Lung (tissue), 12 donors: ENCODE measurements around the gene MKI67. TPM values are rescaled to one million over a fixed set of nuclear protein-coding genes. Genes with fewer than 3 reads are reported as not detected.

Experiments
- ATAC-seq: fragments of 200-7000 bp; cut with Tn5 transposase; one replicate; pipeline ENCODE4 v1.9.1; 2020; ENCODE audit warnings: moderate number of reproducible peaks; ENCODE audit not compliant: insufficient read depth, low FRiP score
- DNase-seq, 3 donors: peaks; one replicate each; pipeline ENCODE4 v3.0.0-alpha.2; 2013 to 2017
- H3K27ac ChIP-seq, 2 donors: one replicate each; pipeline ENCODE4 v1.5.1; 2013; ENCODE audit warnings: mild to moderate bottlenecking in 2 of 2, moderate library complexity in 2 of 2, control low read depth in 1 of 2, inconsistent platforms in 1 of 2, low read depth in 1 of 2, low read length in 1 of 2
- H3K27me3 ChIP-seq, 3 donors: one replicate each; pipeline ENCODE4 v1.5.1; 2013; ENCODE audit warnings: low read length in 2 of 3; ENCODE audit not compliant: control insufficient read depth in 3 of 3, insufficient read depth in 3 of 3
- H3K36me3 ChIP-seq, 4 donors: one replicate each; pipeline ENCODE4 v1.5.1; 2013; ENCODE audit warnings: low read length in 4 of 4, mild to moderate bottlenecking in 1 of 4, moderate library complexity in 1 of 4; ENCODE audit not compliant: control insufficient read depth in 4 of 4, insufficient read depth in 4 of 4
- H3K4me1 ChIP-seq, 5 donors: one replicate each; pipeline ENCODE4 v1.5.1; 2013; ENCODE audit warnings: low read length in 5 of 5, mild to moderate bottlenecking in 2 of 5, moderate library complexity in 1 of 5; ENCODE audit not compliant: control insufficient read depth in 5 of 5, insufficient read depth in 5 of 5
- H3K4me3 ChIP-seq: one replicate; pipeline ENCODE4 v1.5.1; 2013; ENCODE audit warnings: mild to moderate bottlenecking, control low read depth, moderate library complexity
- H3K9ac ChIP-seq, 2 donors: one replicate each; pipeline ENCODE4 v1.5.1; 2013; ENCODE audit warnings: low read length in 2 of 2, control low read depth in 1 of 2; ENCODE audit not compliant: insufficient read depth in 1 of 2
- H3K9me3 ChIP-seq, 4 donors: one replicate each; pipeline ENCODE4 v1.5.1; 2013; ENCODE audit warnings: low read length in 3 of 4, mild to moderate bottlenecking in 1 of 4, moderate library complexity in 1 of 4; ENCODE audit not compliant: control insufficient read depth in 4 of 4, insufficient read depth in 3 of 4
- WGBS, 2 donors: extraction: QIAGEN DNeasy Blood & Tissue Kit; methylation state at CpG; one replicate each; pipeline ENCODE4 v1.1.7; 2013; 5-methylcytosine and 5-hydroxymethylcytosine counted together
- polyA plus RNA-seq, 2 donors: library from polyadenylated mRNA; stranded (reverse); fragments of 200-250 nt; gene quantifications; one replicate each; pipeline ENCODE4 v1.2.1, GENCODE V29; 2013
- total RNA-seq, 2 donors: library from RNA; depleted of rRNA in 1 of 2; stranded (reverse); fragments of >200 nt in 1 of 2; gene quantifications; one replicate each; pipeline ENCODE4 v1.2.1, GENCODE V29; 2014 to 2021
- TF ChIP-seq, protein P1 (sequence below): IDR thresholded peaks from 2 replicates; pipeline ENCODE4 v1.5.1; 2012; ENCODE audit warnings: mild to moderate bottlenecking; ENCODE audit errors: control extremely low read depth, extremely low read depth
- donor health status: control.
- donor health status: control.
- donor health status: Bipolar disorder and iron deficiency.
- donor health status: healthy.
- donor health status: DM: yes; HTN: yes; CAD: no.

Gene MKI67
- total and polyA plus RNA-seq, 4 donors, result 1.0 to 8.6 (median 2.1) TPM

DNA sequence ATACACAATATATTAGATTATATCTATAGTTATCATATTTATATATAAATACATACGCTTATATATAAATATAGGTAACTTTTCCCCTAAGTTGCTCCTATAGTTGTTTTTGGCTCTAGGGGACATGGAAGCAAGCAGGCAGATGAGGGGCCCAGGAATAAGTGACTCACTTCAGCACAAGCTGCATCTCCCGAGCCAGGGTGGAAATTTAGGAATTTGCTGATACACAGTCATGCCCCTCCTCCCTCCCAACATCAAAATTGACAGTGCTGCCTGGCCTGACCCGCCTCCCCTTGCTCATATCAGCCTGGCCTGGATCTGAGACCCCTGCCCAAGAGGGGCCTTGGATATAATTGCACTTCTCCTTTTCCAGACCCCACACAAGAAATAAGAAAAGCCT is 33.8 kb downstream of the MKI67 start:
- no peaks in the 10 kb centered on the region for H3K27me3 ChIP-seq
- DNase-seq (no peak), ATAC-seq (no peak)
- TF ChIP-seq, protein P1, sequence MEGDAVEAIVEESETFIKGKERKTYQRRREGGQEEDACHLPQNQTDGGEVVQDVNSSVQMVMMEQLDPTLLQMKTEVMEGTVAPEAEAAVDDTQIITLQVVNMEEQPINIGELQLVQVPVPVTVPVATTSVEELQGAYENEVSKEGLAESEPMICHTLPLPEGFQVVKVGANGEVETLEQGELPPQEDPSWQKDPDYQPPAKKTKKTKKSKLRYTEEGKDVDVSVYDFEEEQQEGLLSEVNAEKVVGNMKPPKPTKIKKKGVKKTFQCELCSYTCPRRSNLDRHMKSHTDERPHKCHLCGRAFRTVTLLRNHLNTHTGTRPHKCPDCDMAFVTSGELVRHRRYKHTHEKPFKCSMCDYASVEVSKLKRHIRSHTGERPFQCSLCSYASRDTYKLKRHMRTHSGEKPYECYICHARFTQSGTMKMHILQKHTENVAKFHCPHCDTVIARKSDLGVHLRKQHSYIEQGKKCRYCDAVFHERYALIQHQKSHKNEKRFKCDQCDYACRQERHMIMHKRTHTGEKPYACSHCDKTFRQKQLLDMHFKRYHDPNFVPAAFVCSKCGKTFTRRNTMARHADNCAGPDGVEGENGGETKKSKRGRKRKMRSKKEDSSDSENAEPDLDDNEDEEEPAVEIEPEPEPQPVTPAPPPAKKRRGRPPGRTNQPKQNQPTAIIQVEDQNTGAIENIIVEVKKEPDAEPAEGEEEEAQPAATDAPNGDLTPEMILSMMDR, result no peak
- no peaks in the 10 kb centered on the region for H3K9me3 ChIP-seq
- H3K27ac ChIP-seq, result no peak overlapping the region
- no peaks in the 10 kb centered on the region for H3K4me1 ChIP-seq
- H3K4me3 ChIP-seq, result no peak overlapping the region
- H3K36me3 ChIP-seq, result peaks cover 0 to 11% (median 2%) of the 10 kb centered on the region in 4 donors
- H3K9ac ChIP-seq, result no peak overlapping the region
- WGBS, 2 donors, result 90 to 91% methylated on average over 3 of the region's 3 CpGs

DNA sequence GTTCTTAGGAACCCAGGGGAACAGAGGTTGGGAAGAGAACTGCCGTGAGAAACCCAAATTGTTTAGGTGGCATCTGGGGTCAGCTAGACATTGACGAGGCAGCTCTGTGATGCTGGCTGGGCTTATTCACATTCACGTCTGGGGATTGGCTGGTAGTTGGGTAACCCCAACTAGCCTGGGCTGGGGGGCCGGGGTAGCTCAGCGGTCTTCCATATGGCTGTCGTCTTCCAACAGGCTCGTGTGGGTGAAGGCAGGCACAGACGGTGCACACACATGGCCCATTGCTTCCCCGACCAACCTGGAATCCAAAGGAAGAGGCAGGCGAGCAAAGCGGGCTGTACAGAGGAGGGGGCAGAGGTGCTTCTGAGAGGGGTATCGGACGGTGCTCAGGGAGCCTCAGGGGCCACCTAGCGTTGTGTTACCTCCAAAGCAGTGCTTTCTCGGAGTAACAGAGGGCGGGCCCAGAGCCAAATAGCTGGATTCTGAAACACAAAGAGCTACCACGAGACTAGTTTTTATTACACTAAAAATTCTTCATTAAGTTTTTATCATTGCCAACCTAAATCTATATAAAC is 34.5 kb downstream of the MKI67 start:
- H3K36me3 ChIP-seq, result peaks cover 0 to 3% (median 0%) of the 10 kb centered on the region in 4 donors
- H3K27me3 ChIP-seq, result no peaks in the 10 kb centered on the region
- H3K9me3 ChIP-seq, result no peaks in the 10 kb centered on the region
- 82 to 86% methylated on average over 17 of the region's 17 CpGs for WGBS, 2 donors
- H3K4me1 ChIP-seq, result no peaks in the 10 kb centered on the region
- H3K4me3 ChIP-seq, result no peak overlapping the region
- H3K9ac ChIP-seq, result no peak overlapping the region
- TF ChIP-seq, protein P1, result no peak
- ATAC-seq, result no peak
- DNase-seq, result no peak
- no peak overlapping the region for H3K27ac ChIP-seq

DNA sequence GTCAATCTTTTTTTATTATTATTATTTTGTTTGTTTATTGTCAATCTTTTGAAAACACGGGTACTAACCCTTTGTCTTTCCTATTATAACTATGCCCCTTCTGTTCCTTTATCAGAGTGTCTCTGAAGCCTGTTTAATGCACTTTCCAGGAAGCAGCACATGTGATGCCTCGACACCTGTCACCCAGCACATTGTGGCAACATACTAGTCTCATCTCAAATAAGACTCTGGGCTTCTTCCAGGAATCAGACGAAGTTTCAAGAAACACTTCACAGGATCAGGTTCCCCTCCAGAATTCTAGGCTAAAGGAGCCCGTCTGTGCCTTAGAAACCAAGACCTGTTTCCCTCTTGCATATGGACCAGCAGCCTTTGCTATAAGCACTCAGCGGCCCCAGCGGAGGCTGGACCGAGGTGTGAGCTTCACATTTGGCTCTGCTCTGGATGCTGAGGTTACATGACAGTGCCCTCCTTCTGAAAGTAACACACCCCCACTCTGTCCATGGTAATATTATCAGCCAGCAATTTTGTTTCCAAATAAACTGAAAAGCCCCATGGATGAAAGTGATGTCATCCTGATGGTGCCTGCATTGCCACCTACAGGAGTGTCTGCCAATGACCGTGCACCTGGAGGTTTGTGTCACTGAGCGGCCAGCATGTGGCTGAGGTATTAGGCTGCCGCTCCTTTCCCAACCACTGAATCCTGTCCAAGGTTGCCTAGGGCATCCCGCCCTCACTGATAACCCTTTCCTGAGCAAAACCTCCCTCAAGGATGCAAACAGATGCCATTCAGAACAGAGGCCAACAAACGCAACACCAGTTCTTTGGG is 38.1 kb downstream of the MKI67 start:
- Histone ChIP-seq H3K4me3 (no peak overlapping the region), H3K27ac (no peak overlapping the region), H3K9ac (no peak overlapping the region), H3K4me1 (no peaks in the 10 kb centered on the region), H3K36me3 (peaks cover 0 to 12% (median 1%) of the 10 kb centered on the region in 4 donors), H3K27me3 (peaks cover 0 to 4% (median 0%) of the 10 kb centered on the region in 3 donors), H3K9me3 (no peaks in the 10 kb centered on the region)
- ATAC-seq, result no peak
- WGBS, 2 donors, result 60 to 70% methylated on average over 12 of the region's 12 CpGs
- TF ChIP-seq, protein P1, result no peak
- no peak for DNase-seq
